ENCODE data around the gene S1PR3. TPM values are rescaled to one million over a fixed set of nuclear protein-coding genes. Genes with fewer than 3 reads are reported as not detected.
A peak's percentile ranks its signal among the peaks of the same experiment; 100 is the strongest.

Gene S1PR3
- polyA plus RNA-seq, 1 donor from 2014 or later: not detected

DNA sequence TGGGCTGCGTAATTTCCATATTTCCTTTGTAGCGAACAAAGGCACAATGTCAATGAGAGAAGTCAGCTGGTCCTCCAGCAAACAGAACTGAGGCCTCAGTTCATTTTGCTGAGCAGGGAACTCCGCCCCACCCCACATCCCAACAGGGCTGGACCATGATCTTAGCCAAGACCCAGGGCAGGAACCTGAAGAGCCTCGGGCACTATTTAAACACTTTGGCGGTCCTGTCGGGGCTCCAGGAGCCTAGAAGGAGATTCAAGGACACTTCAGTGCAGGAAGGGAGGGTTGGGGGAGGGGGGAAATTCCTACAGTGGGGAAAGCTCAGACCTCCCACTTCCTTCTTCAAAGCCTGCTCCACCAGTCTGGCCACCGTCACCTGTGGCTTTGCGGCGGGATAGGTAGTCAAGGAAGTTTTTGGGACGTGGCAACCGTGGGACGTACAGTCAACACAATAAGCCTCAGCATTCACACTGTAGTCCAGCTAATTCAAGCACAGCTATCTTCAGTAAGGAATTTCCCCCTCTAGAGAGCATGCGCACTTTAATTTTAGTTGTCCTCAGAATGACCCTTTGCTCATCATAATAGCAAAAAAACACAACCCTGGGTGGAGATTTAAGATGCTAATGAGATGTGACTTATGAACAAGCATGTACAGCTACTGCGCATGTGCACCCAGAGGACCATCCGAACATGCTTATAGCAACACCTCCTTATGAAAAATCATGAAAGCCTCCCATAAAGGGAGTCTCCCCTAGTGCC lies 30.9 kb downstream of the S1PR3 start:
- Mint-ChIP-seq H3K4me1 (no peaks in the 10 kb centered on the region), H3K4me3 (no peak overlapping the region), H3K27ac (no peak overlapping the region), H3K36me3 (peaks cover 2% of the 10 kb centered on the region), H3K9me3 (no peaks in the 10 kb centered on the region), H3K27me3 (peaks cover 3% of the 10 kb centered on the region)

- Mint-ChIP-seq H3K9me3 (no peaks in the 10 kb centered on the region), H3K36me3 (peaks cover 2% of the 10 kb centered on the region), H3K4me3 (no peak overlapping the region), H3K4me1 (no peaks in the 10 kb centered on the region), H3K27ac (no peak overlapping the region), H3K27me3 (peaks cover 3% of the 10 kb centered on the region)
Observed at GRCh38 chr9:89022902-89023301, 31.6 kb downstream of the S1PR3 start.

DNA sequence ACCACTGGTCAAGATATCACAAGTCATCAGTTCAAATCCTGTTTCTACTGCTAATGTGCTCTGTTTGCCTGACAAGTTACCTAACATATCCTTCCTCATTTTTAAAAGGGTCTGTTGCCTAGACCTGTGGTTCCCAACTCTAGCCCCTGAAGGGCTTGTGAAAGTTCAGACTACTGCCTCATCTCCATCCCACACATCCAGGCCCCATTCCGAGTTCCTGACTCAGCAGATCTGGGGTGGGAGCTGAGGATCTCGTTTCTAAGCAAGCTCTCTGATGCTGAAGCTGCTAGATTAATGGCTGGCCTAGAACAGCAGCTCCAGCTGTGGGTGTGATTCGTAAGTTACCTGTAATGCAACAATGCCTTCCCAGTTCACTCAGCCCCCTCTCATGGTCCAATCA lies 32.5 kb downstream of the S1PR3 start:
- Mint-ChIP-seq H3K4me1 (no peaks in the 10 kb centered on the region), H3K9me3 (peaks cover 0 to 2% (median 0%) of the 10 kb centered on the region in 3 donors), H3K36me3 (peaks cover 2% of the 10 kb centered on the region), H3K27me3 (peaks cover 3% of the 10 kb centered on the region), H3K4me3 (no peak overlapping the region), H3K27ac (no peak overlapping the region)

GRCh38 chr9:89024727-89025126 lies 33.5 kb downstream of the S1PR3 start:
- Mint-ChIP-seq H3K9me3 (peaks cover 3 to 6% (median 6%) of the 10 kb centered on the region in 3 donors), H3K36me3 (peaks cover 2% of the 10 kb centered on the region), H3K27ac (no peak overlapping the region), H3K4me1 (no peaks in the 10 kb centered on the region), H3K4me3 (no peak overlapping the region), H3K27me3 (peaks cover 3% of the 10 kb centered on the region)

- Mint-ChIP-seq H3K27me3 (peaks cover 3% of the 10 kb centered on the region), H3K9me3 (peaks cover 6 to 12% (median 7%) of the 10 kb centered on the region in 3 donors), H3K36me3 (peaks cover 2% of the 10 kb centered on the region), H3K27ac (no peak overlapping the region), H3K4me1 (no peaks in the 10 kb centered on the region), H3K4me3 (no peak overlapping the region)
Observed at GRCh38 chr9:89025553-89025952, 34.3 kb downstream of the S1PR3 start.

- H3K36me3 Mint-ChIP-seq: peaks cover 2% of the 10 kb centered on the region
- H3K9me3 Mint-ChIP-seq: peaks cover 7 to 22% (median 9%) of the 10 kb centered on the region in 3 donors
- no peak overlapping the region for H3K27ac Mint-ChIP-seq
- no peak overlapping the region for H3K4me3 Mint-ChIP-seq
- H3K27me3 Mint-ChIP-seq: peaks cover 3% of the 10 kb centered on the region
- H3K4me1 Mint-ChIP-seq: no peaks in the 10 kb centered on the region
Observed at GRCh38 chr9:89026876-89027275, 35.6 kb downstream of the S1PR3 start.

DNA sequence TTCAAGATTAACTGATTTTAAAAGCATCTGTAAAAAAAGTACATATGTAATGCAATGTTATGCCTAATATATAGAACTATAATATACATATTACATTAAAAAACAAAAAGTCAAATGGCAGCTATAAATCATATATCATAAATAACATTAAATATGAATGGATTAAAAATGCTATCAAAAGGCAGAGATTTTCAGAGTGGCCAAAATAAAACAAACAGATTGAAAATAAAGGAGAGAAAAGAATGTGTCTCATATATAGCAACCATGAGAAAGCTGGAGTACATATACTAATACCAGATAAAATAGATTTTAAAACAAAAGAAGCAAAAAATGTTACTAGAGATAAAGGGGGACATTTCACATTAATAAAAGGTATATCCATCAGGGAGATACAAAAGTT lies 38.5 kb downstream of the S1PR3 start:
- peaks cover 3% of the 10 kb centered on the region for H3K27me3 Mint-ChIP-seq
- no peak overlapping the region for H3K4me3 Mint-ChIP-seq
- H3K9me3 Mint-ChIP-seq: peaks cover 7 to 22% (median 9%) of the 10 kb centered on the region in 3 donors
- no peak overlapping the region for H3K27ac Mint-ChIP-seq
- H3K4me1 Mint-ChIP-seq: no peaks in the 10 kb centered on the region
- peaks cover 2% of the 10 kb centered on the region for H3K36me3 Mint-ChIP-seq

- Mint-ChIP-seq H3K27ac (no peak overlapping the region), H3K4me1 (peaks cover 0 to 4% (median 0%) of the 10 kb centered on the region in 3 donors), H3K9me3 (peaks cover 7 to 22% (median 9%) of the 10 kb centered on the region in 3 donors), H3K36me3 (no peaks in the 10 kb centered on the region), H3K27me3 (peaks cover 8% of the 10 kb centered on the region), H3K4me3 (no peak overlapping the region)
Observed at GRCh38 chr9:89032173-89032572, 40.9 kb downstream of the S1PR3 start.

DNA sequence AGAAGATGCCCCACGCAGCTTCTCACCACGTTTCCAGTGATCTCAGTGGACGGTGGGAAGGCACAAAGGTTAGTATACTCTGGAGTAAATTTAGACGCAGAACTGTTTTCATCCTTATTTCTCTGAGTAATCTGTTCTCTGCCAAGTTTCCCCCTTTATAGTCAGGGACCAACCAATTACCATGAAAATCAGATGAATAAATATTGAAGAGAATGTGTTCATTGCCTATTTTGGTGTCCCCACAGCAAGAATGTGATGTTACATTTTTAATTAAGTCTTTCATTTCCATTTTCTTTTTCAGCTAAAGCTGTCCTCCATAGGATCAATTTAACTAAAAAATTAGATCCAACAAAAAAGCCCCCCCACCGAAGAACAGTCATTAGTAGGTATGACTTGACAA lies 41.4 kb downstream of the S1PR3 start:
- Mint-ChIP-seq H3K4me3 (no peak overlapping the region), H3K27me3 (peaks cover 9% of the 10 kb centered on the region), H3K4me1 (peaks cover 0 to 4% (median 0%) of the 10 kb centered on the region in 3 donors), H3K27ac (no peak overlapping the region), H3K36me3 (no peaks in the 10 kb centered on the region), H3K9me3 (peaks cover 7 to 22% (median 9%) of the 10 kb centered on the region in 3 donors)

- peaks cover 0 to 3% (median 1%) of the 10 kb centered on the region in 3 donors for H3K9me3 Mint-ChIP-seq
- H3K4me1 Mint-ChIP-seq: peaks cover 0 to 4% (median 0%) of the 10 kb centered on the region in 3 donors
- H3K4me3 Mint-ChIP-seq: peak overlapping the region in 1 of 4 donors; percentile 10
- peaks cover 8% of the 10 kb centered on the region for H3K27me3 Mint-ChIP-seq
- H3K27ac Mint-ChIP-seq: no peak overlapping the region
- H3K36me3 Mint-ChIP-seq: no peaks in the 10 kb centered on the region
Observed at GRCh38 chr9:89036383-89036782, 45.1 kb downstream of the S1PR3 start.

DNA sequence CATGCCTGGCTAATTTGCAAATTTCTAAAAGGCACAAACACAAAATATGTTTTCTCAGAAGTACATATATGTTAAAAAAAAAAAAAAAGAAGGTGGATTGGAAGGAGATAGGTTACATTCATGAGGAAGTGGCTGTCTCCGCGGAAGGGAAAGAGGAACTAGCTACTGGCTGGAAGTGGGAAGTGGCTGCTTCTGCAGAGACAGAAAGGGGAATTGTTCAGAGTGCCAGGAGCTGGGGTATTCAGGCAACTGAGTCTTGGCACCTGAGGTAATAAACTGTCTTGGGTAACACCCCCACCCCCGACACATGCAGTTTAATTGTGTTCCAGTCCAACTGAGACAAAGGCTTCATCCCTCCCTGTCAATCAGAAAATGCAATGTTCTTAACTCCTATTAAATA lies 45.6 kb downstream of the S1PR3 start:
- no peak overlapping the region for H3K27ac Mint-ChIP-seq
- H3K4me1 Mint-ChIP-seq: peaks cover 0 to 4% (median 1%) of the 10 kb centered on the region in 3 donors
- H3K36me3 Mint-ChIP-seq: no peaks in the 10 kb centered on the region
- H3K27me3 Mint-ChIP-seq: peaks cover 6% of the 10 kb centered on the region
- no peaks in the 10 kb centered on the region for H3K9me3 Mint-ChIP-seq
- H3K4me3 Mint-ChIP-seq: no peak overlapping the region

DNA sequence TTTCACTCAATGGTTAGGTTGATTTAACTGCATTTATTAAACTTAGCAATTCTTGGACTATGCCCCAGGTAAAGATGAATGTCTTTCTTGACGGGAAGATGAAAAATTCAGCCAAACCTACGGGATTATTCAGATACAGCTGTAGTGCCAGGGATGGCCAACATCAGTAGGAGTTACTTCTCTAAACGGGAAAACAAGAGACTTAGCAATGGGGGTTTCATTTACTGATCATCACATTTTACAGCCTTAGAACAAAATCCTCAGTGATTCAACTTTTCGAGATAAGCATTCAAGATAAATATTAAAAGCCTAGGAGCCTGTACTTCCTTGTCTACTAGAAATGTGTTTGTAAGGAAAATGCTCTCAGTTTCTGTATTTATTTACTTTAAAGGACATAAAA lies 46.1 kb downstream of the S1PR3 start:
- Mint-ChIP-seq H3K36me3 (no peaks in the 10 kb centered on the region), H3K27ac (no peak overlapping the region), H3K4me1 (peaks cover 0 to 4% (median 1%) of the 10 kb centered on the region in 3 donors), H3K4me3 (no peak overlapping the region), H3K9me3 (no peaks in the 10 kb centered on the region), H3K27me3 (peaks cover 6% of the 10 kb centered on the region)

GRCh38 chr9:89037891-89038290 lies 46.6 kb downstream of the S1PR3 start:
- no peak overlapping the region for H3K4me3 Mint-ChIP-seq
- no peaks in the 10 kb centered on the region for H3K36me3 Mint-ChIP-seq
- H3K27ac Mint-ChIP-seq: no peak overlapping the region
- H3K27me3 Mint-ChIP-seq: peaks cover 6% of the 10 kb centered on the region
- H3K4me1 Mint-ChIP-seq: peaks cover 0 to 4% (median 1%) of the 10 kb centered on the region in 3 donors
- no peaks in the 10 kb centered on the region for H3K9me3 Mint-ChIP-seq

DNA sequence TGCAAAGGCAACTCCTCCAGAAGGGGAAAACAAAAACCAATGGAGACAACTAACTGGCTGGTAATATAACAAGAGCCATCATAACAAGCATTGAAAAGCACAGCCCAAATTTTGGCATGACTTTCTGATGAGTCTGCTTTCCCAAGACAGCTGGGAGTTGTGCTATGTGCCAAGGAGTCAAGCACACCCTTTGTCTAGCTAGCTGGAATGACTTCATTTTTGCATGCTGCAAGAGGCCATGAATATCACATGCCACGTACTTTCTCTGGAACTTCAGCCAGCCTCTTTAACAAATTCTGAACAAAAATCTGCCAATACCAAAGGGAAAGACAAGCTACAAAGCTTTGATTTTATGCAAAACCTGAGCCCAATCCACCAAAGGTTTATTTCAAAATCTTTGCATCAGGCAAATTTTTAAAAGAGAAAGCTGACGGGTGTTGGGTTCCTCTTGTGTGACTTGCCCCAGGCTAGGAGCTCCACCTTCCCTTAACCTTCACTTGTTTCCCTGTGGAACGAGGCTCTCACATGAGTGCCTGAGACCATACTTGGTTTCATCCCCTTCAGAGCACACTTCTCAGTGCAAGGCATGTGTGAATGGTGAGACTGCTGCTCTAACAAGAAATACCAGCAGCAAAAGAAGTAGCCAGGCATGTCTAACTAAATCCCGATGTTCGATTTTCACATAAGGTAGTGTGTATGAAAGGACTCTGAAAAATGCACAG lies 47.3 kb downstream of the S1PR3 start:
- H3K4me1 Mint-ChIP-seq: peaks cover 0 to 4% (median 1%) of the 10 kb centered on the region in 3 donors

DNA sequence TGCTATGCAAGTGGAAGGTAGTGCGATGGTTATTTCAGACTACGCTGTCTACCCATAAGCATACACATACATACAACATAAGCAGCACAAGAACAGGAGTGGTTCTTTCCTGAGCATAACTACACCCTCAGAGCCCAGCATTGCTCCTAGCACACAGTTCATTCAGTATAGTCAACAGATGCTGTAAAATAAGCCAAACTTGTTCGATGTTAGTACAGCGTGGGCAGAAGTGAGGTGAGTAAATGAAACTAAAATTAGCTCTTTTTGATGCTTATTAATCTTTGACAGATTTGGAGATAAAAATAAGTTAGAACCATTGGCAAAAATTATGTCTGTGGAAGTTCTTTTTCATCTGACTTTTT lies 47.8 kb downstream of the S1PR3 start:
- H3K4me1 Mint-ChIP-seq: peaks cover 0 to 4% (median 1%) of the 10 kb centered on the region in 3 donors
- H3K36me3 Mint-ChIP-seq: no peaks in the 10 kb centered on the region
- H3K4me3 Mint-ChIP-seq: no peak overlapping the region
- H3K27me3 Mint-ChIP-seq: peaks cover 6% of the 10 kb centered on the region
- H3K27ac Mint-ChIP-seq: no peak overlapping the region
- no peaks in the 10 kb centered on the region for H3K9me3 Mint-ChIP-seq

More for the DNA sequence above, 47.3 kb downstream of the S1PR3 start:
- no peak overlapping the region for H3K27ac Mint-ChIP-seq
- no peak overlapping the region for H3K4me3 Mint-ChIP-seq
- H3K9me3 Mint-ChIP-seq: no peaks in the 10 kb centered on the region
- H3K27me3 Mint-ChIP-seq: peaks cover 6% of the 10 kb centered on the region
- H3K36me3 Mint-ChIP-seq: no peaks in the 10 kb centered on the region

Data from IgD-negative memory B cell (primary cell).